HTERT RPE-1 (cell line): ENCODE results near the gene ALDH1A1.

Experiments
- in situ Hi-C: fragments of 300-500 bp; cut with MboI; formaldehyde crosslinking; loops from 4 replicates; pipeline ENCODE4 v1.14.3; 2020; ENCODE audit warnings: low sequenced_read_pairs

The ALDH1A1 gene

GRCh38 chr9:72898784-72899733 lies 53.8 kb downstream of the ALDH1A1 start:
- in situ Hi-C loops = no loop called here

GRCh38 chr9:72898360-72898759 lies 54.5 kb downstream of the ALDH1A1 start:
- in situ Hi-C loops = no loop called here

GRCh38 chr9:72897069-72897649 lies 55.7 kb downstream of the ALDH1A1 start:
- in situ Hi-C loops = no loop called here

- in situ Hi-C loops = no loop called here
Observed at GRCh38 chr9:72896439-72896838, 56.4 kb downstream of the ALDH1A1 start.

- in situ Hi-C loops = no loop called here
Observed at GRCh38 chr9:72895122-72895521, 57.7 kb downstream of the ALDH1A1 start.

- in situ Hi-C loops = no loop called here
Observed at GRCh38 chr9:72894342-72894741, 58.5 kb downstream of the ALDH1A1 start.

- in situ Hi-C loops = no loop called here
Observed at GRCh38 chr9:72893437-72893836, 59.4 kb downstream of the ALDH1A1 start.

GRCh38 chr9:72891043-72891442 lies 61.8 kb downstream of the ALDH1A1 start:
- in situ Hi-C loops = no loop called here

- in situ Hi-C loops = no loop called here
Observed at GRCh38 chr9:72888943-72889342, 63.9 kb downstream of the ALDH1A1 start.

GRCh38 chr9:72888067-72888466 lies 64.8 kb downstream of the ALDH1A1 start:
- in situ Hi-C loops = no loop called here

GRCh38 chr9:72886386-72886785 lies 66.5 kb downstream of the ALDH1A1 start:
- in situ Hi-C loops = no loop called here

- in situ Hi-C loops = no loop called here
Observed at GRCh38 chr9:72884508-72884907, 68.3 kb downstream of the ALDH1A1 start.

- in situ Hi-C loops = no loop called here
Observed at GRCh38 chr9:72883875-72884274, 69.0 kb downstream of the ALDH1A1 start.

- in situ Hi-C loops = no loop called here
Observed at GRCh38 chr9:72882117-72882775, 70.6 kb downstream of the ALDH1A1 start.

GRCh38 chr9:72880821-72881220 lies 72.0 kb downstream of the ALDH1A1 start:
- in situ Hi-C loops = no loop called here

- in situ Hi-C loops = no loop called here
Observed at GRCh38 chr9:72875221-72875620, 77.6 kb downstream of the ALDH1A1 start.

GRCh38 chr9:72874344-72874743 lies 78.5 kb downstream of the ALDH1A1 start:
- in situ Hi-C loops = no loop called here

GRCh38 chr9:72873456-72873855 lies 79.4 kb downstream of the ALDH1A1 start:
- in situ Hi-C loops = no loop called here

GRCh38 chr9:72872718-72873117 lies 80.1 kb downstream of the ALDH1A1 start:
- in situ Hi-C loops = no loop called here

GRCh38 chr9:72871685-72872084 lies 81.2 kb downstream of the ALDH1A1 start:
- in situ Hi-C loops = no loop called here

GRCh38 chr9:72864327-72864726 lies 88.5 kb downstream of the ALDH1A1 start:
- in situ Hi-C loops = no loop called here
